Right lobe of liver (tissue), 6 donors: ENCODE measurements around the gene SMAD1. TPM values are rescaled to one million over a fixed set of nuclear protein-coding genes. Genes with fewer than 3 reads are reported as not detected.
A peak's percentile ranks its signal among the peaks of the same experiment; 100 is the strongest.

Source experiments
- ATAC-seq, 4 donors: fragments of 200-7000 bp; cut with Tn5 transposase; one replicate each; pipeline ENCODE4 v1.9.1; 2020; ENCODE audit warnings: mild to moderate bottlenecking in 4 of 4, moderate library complexity in 4 of 4
- DNase-seq, 3 donors: peaks; one replicate each; pipeline ENCODE4 v3.0.0-alpha.2; 2020
- H3K27ac ChIP-seq, 3 donors: fragments of 200-600 bp; one replicate each; pipeline ENCODE4 v1.8.0; 2022
- H3K27me3 ChIP-seq, 2 donors: fragments of 200-600 bp; one replicate each; pipeline ENCODE4 v1.8.0; 2022
- H3K36me3 ChIP-seq, 4 donors: fragments of 200-600 bp; sonication (generic) in 1 of 4; one replicate each; pipeline versions ENCODE4 v1.5.1 to v1.8.0; 2017 to 2022; ENCODE audit warnings: control low read depth in 1 of 4
- H3K4me1 ChIP-seq, 4 donors: fragments of 200-600 bp; sonication (generic) in 1 of 4; one replicate each; pipeline versions ENCODE4 v1.5.1 to v1.8.0; 2017 to 2022; ENCODE audit warnings: control low read depth in 1 of 4
- H3K4me3 ChIP-seq, 3 donors: fragments of 200-600 bp; one replicate each; pipeline ENCODE4 v1.8.0; 2022
- H3K9me3 ChIP-seq, 4 donors: fragments of 200-600 bp; sonication (generic) in 1 of 4; one replicate each; pipeline versions ENCODE4 v1.5.1 to v1.8.0; 2017 to 2022; ENCODE audit warnings: control low read depth in 1 of 4
- POLR2A ChIP-seq: fragments of 450-650 bp; IDR thresholded peaks from one replicate; pipeline ENCODE4 v1.6.1; 2017; ENCODE audit warnings: antibody characterized with exemption, mild to moderate bottlenecking
- WGBS: methylation state at CpG from one replicate; pipeline ENCODE4 v1.1.6; 2018; ENCODE audit warnings: low coverage, low lambda C conversion rate; ENCODE audit not compliant: insufficient coverage; ENCODE audit errors: missing lambda C conversion rate; 5-methylcytosine and 5-hydroxymethylcytosine counted together
- intact Hi-C, 2 donors: fragments of 100-400 bp; cut with DNase I; formaldehyde crosslinking; loops; one replicate each; pipeline versions ENCODE4 v1.11.2 to v1.14.1; 2022
- total RNA-seq, 6 experiments: library from RNA; depleted of rRNA in 2 of 6; stranded (reverse); fragments of >200 nt in 2 of 6; fragmentation: NEBNext Ultra II Directional in 3 of 6; extraction: Animal tissue kit (Norgen Biotek cat#: 25700) in 3 of 6; gene quantifications; one replicate each; pipeline versions ENCODE4 v1.1.0 to v1.2.4, GENCODE V29; 2016 to 2023
- TF ChIP-seq, protein P1 (sequence below), 4 donors: fragments of 200-600 bp in 3 of 4; fragments of 450-650 bp in 1 of 4; IDR thresholded peaks; one replicate each; pipeline versions ENCODE4 v1.5.1 to v1.8.0; 2016 to 2022; ENCODE audit warnings: antibody characterized with exemption in 4 of 4, mild to moderate bottlenecking in 2 of 4
- donor health status: DM: no; HTN: yes; CAD: no.
- donor health status: DM: no; HTN: no; CAD: no.
- donor health status: DM: no; HTN: no; CAD: no.
- donor health status: DM: no; HTN: yes; CAD: no.
- donor health status: DM: no; HTN: yes; CAD: no.

Gene SMAD1
- total RNA-seq, 6 experiments from 2014 or later = 12.4 to 30.5 (median 18.4) TPM

DNA sequence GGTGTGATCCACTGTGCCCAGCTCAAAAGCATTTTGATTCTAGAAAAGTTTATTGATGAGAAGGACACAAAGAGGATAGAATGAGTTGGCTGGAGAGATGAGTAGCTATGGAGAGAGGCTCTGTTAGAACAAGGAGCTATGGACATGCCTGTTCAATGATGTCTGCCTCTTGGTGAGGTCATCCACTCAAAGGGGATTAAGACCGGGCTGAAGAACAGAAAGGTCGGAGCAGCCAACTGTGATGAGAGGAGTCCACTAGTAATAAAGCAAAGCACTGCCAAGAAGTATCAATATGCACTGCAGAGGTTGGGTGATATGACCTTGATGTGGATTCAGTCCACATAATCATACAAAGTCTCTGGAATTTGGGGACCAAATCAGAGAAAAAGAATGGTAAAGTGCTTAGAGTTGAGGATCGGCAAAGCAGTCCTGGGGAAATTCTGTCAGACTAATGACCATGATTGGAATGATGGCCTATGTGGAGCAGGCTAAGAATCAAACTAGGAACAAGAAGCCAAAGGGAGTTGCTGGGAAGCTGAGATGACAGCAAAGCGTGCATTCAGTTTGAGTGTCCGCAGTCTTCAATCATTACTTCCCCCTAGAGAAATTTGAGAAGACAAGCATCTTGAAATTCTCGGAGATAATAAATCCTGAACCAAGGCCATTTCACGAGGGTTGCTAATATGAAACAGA lies 81.8 kb downstream of the SMAD1 start:
- intact Hi-C loops = no loop called here
- no peaks in the 10 kb centered on the region for H3K9me3 ChIP-seq
- no peak for ATAC-seq
- H3K4me1 ChIP-seq = no peaks in the 10 kb centered on the region
- H3K27me3 ChIP-seq = no peaks in the 10 kb centered on the region
- H3K27ac ChIP-seq = no peak overlapping the region
- no peak overlapping the region for H3K4me3 ChIP-seq
- no peak for DNase-seq
- no peak for TF ChIP-seq POLR2A
- TF ChIP-seq, protein P1, sequence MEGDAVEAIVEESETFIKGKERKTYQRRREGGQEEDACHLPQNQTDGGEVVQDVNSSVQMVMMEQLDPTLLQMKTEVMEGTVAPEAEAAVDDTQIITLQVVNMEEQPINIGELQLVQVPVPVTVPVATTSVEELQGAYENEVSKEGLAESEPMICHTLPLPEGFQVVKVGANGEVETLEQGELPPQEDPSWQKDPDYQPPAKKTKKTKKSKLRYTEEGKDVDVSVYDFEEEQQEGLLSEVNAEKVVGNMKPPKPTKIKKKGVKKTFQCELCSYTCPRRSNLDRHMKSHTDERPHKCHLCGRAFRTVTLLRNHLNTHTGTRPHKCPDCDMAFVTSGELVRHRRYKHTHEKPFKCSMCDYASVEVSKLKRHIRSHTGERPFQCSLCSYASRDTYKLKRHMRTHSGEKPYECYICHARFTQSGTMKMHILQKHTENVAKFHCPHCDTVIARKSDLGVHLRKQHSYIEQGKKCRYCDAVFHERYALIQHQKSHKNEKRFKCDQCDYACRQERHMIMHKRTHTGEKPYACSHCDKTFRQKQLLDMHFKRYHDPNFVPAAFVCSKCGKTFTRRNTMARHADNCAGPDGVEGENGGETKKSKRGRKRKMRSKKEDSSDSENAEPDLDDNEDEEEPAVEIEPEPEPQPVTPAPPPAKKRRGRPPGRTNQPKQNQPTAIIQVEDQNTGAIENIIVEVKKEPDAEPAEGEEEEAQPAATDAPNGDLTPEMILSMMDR (IDR thresholded peaks at IDR 0.05) = no peak
- peaks cover 0 to 11% (median 0%) of the 10 kb centered on the region in 4 donors for H3K36me3 ChIP-seq
- 92% methylated on average over 7 of the region's 7 CpGs for WGBS

DNA sequence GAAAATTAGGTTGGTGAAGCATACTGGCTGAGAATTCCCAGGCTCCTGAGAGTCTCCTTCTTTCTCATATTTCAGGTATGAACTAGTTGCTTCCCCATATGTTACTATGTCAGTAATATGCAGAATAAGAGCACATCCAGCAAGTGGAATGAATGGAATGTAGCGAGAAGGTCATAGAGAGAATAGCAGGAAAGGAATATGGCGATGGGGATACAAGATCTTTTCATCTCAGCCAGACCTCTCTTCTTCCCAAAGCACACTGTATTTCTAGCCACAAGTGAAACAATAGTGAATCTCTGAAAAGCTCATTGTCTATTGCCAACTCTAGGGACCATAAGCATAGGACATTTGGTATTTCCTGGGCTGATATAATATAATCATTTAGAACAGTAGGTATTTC lies 82.9 kb downstream of the SMAD1 start:
- Histone ChIP-seq H3K9me3 (no peaks in the 10 kb centered on the region), H3K36me3 (peaks cover 0 to 3% (median 0%) of the 10 kb centered on the region in 4 donors), H3K4me1 (no peaks in the 10 kb centered on the region), H3K27me3 (no peaks in the 10 kb centered on the region), H3K27ac (no peak overlapping the region), H3K4me3 (no peak overlapping the region)
- DNase-seq (no peak), ATAC-seq (no peak)
- no peak for TF ChIP-seq POLR2A
- TF ChIP-seq, protein P1 (IDR thresholded peaks at IDR 0.05) = no peak
- 100% methylated on average over 2 of the region's 2 CpGs for WGBS
- intact Hi-C loops = no loop called here

DNA sequence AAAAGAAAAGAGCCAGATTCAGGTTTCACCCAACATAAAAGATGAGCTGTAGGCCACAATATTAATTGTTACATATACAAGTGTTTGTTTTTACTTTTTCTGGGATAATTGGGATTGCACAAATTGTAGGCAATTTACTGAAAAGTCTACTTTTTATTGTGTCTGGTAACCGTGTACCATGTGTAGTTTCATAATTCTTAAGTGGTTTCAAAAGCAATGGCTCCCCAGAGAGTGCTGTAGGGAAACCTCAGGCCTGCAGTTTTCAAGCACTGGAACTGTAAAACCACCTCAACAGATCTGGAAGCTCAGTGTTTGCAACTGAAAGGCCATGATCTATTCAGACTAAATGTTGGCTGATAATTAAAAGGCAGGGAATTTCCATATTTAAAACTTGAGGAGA lies 83.7 kb downstream of the SMAD1 start:
- Histone ChIP-seq H3K9me3 (no peaks in the 10 kb centered on the region), H3K27me3 (no peaks in the 10 kb centered on the region), H3K4me1 (no peaks in the 10 kb centered on the region), H3K4me3 (no peak overlapping the region), H3K36me3 (no peaks in the 10 kb centered on the region), H3K27ac (no peak overlapping the region)
- TF ChIP-seq, protein P1 (IDR thresholded peaks at IDR 0.05) = no peak
- TF ChIP-seq POLR2A = no peak
- no peak for ATAC-seq
- no peak for DNase-seq
- intact Hi-C loops = no loop called here
- WGBS = 50% methylated on average over 1 of the region's 1 CpG

DNA sequence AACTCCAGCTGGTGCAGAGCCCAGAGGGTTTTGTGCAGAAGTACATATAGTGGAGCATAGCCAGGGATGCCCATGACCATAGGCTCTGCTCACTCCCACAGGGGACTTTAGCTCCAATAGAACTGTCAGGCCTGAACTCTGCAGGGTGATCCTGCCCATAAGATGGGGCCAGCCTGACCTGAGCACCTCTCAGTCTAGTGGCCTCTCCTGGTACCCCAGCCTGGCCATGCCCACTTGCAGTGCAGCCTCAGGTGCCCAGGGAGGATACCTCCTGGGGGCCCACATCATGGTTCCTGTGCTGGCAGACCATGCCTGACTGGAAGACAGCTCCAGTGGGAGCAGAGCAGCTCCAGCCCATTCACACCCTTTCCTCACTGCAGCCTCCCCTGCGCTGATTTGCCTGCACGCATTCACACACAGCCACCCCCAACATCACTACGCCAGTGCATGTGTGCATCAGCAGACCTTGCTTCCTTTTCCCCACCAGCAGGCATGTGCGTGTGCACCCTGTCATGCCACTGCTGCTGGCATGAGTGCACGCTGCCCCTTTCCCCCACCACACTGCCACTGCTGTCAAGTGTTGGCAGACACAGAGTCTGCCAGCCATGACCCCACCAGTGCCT lies 84.5 kb downstream of the SMAD1 start:
- Histone ChIP-seq H3K4me3 (no peak overlapping the region), H3K27me3 (no peaks in the 10 kb centered on the region), H3K4me1 (no peaks in the 10 kb centered on the region), H3K9me3 (no peaks in the 10 kb centered on the region), H3K27ac (no peak overlapping the region), H3K36me3 (no peaks in the 10 kb centered on the region)
- DNase-seq = no peak
- peak in 2 of 4 donors; percentile 37 to 38 for ATAC-seq
- TF ChIP-seq, protein P1 (IDR thresholded peaks at IDR 0.05) = no peak
- TF ChIP-seq POLR2A = no peak
- intact Hi-C loops = no loop called here
- WGBS = 86% methylated on average over 4 of the region's 5 CpGs
